Endothelial cell (in vitro differentiated cells): ENCODE measurements around the gene SERPINA3. TPM values are rescaled to one million over a fixed set of nuclear protein-coding genes. Genes with fewer than 3 reads are reported as not detected.
"Not testable (repeated sequence)": the region's sequence is repeated elsewhere in the genome, so short reads cannot be mapped to it uniquely, and the experiment has no call there.

Source experiments
- DNase-seq: peaks from one replicate; pipeline ENCODE4 v3.0.0; 2021; ENCODE audit warnings: low spot score
- H3K27ac Mint-ChIP-seq: one replicate; pipeline ENCODE4 v1.8.0; 2021; ENCODE audit warnings: mixed read lengths, inconsistent platforms; ENCODE audit not compliant: unreplicated experiment
- H3K27me3 Mint-ChIP-seq: one replicate; pipeline ENCODE4 v1.8.0; 2021; ENCODE audit warnings: mild to moderate bottlenecking, moderate library complexity, mixed read lengths, inconsistent platforms; ENCODE audit not compliant: unreplicated experiment
- H3K36me3 Mint-ChIP-seq: one replicate; pipeline ENCODE4 v1.8.0; 2021; ENCODE audit warnings: mild to moderate bottlenecking, low read depth, mixed read lengths, inconsistent platforms; ENCODE audit not compliant: unreplicated experiment
- H3K4me1 Mint-ChIP-seq: one replicate; pipeline ENCODE4 v1.8.0; 2021; ENCODE audit warnings: mild to moderate bottlenecking, mixed read lengths, inconsistent platforms; ENCODE audit not compliant: unreplicated experiment
- H3K4me3 Mint-ChIP-seq: one replicate; pipeline ENCODE4 v1.8.0; 2021; ENCODE audit warnings: mild to moderate bottlenecking, mixed read lengths, inconsistent platforms; ENCODE audit not compliant: unreplicated experiment
- H3K9me3 Mint-ChIP-seq: one replicate; pipeline ENCODE4 v1.8.0; 2021; ENCODE audit warnings: mixed read lengths, inconsistent platforms; ENCODE audit not compliant: unreplicated experiment
- total RNA-seq: library from RNA; stranded (reverse); fragmentation: NEBNext Ultra II Directional; extraction: Animal tissue kit (Norgen Biotek cat#: 25700); gene quantifications from one replicate; pipeline ENCODE4 v1.2.1, GENCODE V29; 2021; ENCODE audit not compliant: unreplicated experiment
- TF ChIP-seq, protein P1 (sequence below): fragments of 200-600 bp; sonication (generic); IDR thresholded peaks from one replicate; pipeline ENCODE4 v1.5.0; 2021; ENCODE audit warnings: antibody characterized with exemption; ENCODE audit not compliant: unreplicated experiment

SERPINA3 gene
- total RNA-seq, 1 donor from 2014 or later, result not detected

DNA sequence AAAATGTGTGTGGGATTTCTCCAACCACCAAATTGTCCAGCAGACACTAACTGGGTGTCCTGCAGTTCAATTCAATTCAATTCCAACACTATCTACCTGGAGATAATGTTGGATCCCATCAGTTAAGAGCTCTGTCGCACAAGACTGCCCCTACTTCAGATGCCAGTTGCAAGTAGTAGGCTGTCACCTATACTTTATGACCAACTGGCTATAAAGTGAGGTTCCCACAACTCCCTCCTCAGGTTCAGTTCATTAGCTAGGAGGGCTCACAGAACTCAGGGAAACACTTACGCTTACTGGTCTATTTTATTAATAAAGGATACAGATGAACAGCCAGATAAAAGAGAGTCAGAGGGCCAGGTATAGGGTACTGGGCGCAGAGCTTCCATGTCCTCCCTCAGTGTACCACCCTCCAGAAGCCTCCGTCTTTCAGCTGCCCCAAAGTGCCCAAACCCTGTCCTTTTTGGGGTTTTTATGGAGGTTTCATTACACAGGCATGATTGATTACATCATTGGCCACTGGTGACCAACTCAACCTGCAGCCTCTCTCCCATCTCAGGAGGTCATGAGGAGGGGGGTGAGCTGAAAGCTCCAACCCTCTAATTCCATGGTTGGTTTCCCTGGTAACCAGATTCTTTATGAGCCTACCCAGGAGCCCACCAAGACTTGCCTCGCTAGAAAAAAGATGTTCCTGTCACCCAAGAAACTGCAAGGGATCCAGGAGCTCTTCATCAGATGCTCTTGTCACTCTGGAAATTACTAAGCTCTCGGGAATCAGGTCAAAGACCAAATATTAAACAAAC is 38.5 kb upstream of the SERPINA3 start:
- H3K4me1 Mint-ChIP-seq, result no peaks in the 10 kb centered on the region
- DNase-seq, result no peak
- H3K27me3 Mint-ChIP-seq, result peaks cover 2% of the 10 kb centered on the region
- TF ChIP-seq, protein P1, sequence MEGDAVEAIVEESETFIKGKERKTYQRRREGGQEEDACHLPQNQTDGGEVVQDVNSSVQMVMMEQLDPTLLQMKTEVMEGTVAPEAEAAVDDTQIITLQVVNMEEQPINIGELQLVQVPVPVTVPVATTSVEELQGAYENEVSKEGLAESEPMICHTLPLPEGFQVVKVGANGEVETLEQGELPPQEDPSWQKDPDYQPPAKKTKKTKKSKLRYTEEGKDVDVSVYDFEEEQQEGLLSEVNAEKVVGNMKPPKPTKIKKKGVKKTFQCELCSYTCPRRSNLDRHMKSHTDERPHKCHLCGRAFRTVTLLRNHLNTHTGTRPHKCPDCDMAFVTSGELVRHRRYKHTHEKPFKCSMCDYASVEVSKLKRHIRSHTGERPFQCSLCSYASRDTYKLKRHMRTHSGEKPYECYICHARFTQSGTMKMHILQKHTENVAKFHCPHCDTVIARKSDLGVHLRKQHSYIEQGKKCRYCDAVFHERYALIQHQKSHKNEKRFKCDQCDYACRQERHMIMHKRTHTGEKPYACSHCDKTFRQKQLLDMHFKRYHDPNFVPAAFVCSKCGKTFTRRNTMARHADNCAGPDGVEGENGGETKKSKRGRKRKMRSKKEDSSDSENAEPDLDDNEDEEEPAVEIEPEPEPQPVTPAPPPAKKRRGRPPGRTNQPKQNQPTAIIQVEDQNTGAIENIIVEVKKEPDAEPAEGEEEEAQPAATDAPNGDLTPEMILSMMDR, result no peak
- no peak overlapping the region for H3K27ac Mint-ChIP-seq
- H3K36me3 Mint-ChIP-seq, result no peaks in the 10 kb centered on the region
- no peak overlapping the region for H3K4me3 Mint-ChIP-seq
- H3K9me3 Mint-ChIP-seq, result no peaks in the 10 kb centered on the region

DNA sequence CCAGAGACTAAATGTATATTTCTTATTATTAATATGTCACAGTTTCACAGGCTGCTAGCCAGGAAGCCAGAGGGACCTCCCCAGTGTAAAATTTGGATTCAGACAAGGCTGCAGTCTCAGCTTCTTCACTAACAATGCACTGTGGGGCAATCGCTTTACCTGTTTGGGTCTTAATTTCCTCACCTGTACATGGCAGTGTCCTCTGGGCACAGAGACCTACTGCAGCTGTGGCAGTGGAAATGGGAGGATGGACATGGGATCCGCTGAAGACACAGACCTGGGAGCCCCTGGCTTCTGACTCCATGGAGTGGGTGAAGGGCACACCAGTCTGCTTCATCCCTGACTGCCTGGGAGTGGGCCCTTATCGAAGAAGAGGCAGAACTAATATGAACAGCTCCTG is 37.9 kb upstream of the SERPINA3 start:
- TF ChIP-seq, protein P1, result no peak
- Mint-ChIP-seq H3K27ac (no peak overlapping the region), H3K4me1 (no peaks in the 10 kb centered on the region), H3K36me3 (peaks cover 3% of the 10 kb centered on the region), H3K4me3 (no peak overlapping the region), H3K9me3 (no peaks in the 10 kb centered on the region), H3K27me3 (peaks cover 2% of the 10 kb centered on the region)
- no peak for DNase-seq

DNA sequence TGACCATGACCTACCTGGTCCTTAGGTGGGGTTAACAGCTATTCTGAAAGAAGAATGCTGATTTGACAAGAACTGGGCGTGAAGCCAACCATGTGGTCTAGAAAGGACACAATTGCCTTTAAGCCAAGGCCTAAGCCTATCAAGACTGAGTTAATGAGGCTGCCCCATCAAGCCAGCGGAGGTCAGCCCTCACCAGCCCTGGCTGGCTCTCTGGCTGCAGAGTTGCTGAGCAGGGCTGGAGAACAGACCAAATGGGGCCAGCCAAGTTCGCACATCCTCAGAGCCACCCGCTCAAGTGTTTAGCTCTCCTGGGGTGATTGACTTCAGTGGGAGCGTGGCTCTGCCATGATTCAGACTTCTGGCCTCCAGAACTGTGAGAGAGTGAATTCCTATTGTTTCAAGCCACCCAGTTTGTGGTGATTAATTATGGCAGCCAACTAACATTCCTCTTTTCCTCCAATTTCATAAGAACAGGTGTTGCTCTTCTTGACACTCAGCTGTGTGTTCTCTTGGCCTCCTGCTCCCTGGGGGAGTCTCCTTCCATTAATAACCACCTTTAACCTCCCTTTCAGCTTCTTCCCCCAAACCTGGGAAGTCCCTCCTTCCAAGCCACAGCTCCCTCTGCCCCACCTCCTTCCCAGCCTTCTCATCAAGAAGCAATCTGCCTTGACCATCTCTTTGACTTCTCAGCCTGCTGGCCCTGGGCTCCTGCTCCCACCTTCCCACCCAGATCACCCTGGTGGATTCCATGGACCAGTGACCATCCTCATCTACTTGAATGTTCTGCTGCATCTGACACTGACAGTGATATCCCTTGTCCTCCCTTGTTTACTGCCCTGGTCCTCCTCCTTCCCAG is 36.2 kb upstream of the SERPINA3 start:
- peaks cover 3% of the 10 kb centered on the region for H3K36me3 Mint-ChIP-seq
- H3K27ac Mint-ChIP-seq, result no peak overlapping the region
- no peaks in the 10 kb centered on the region for H3K4me1 Mint-ChIP-seq
- no peak for DNase-seq
- TF ChIP-seq, protein P1, result no peak
- H3K4me3 Mint-ChIP-seq, result no peak overlapping the region
- no peaks in the 10 kb centered on the region for H3K9me3 Mint-ChIP-seq
- H3K27me3 Mint-ChIP-seq, result peaks cover 3% of the 10 kb centered on the region

DNA sequence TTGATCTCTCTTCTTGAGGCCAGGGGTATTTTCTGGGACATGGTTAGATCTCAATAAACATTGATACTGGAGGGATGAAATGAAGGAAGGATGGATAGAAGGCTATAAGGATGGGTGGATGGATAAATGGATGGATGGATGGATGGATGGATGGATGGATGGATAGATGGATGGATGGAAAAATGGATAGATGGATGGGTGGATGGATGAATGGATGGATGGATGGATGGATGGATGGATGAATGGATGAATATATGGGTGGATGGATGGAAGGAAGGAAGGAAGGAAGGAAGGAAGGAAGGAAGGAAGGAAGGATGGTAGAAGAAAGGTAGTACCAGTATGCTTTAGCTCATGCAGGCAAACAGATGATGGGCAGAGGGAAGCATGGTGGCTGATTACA is 34.7 kb upstream of the SERPINA3 start:
- not testable (repeated sequence) for H3K27me3 Mint-ChIP-seq, H3K9me3 Mint-ChIP-seq, H3K36me3 Mint-ChIP-seq, DNase-seq, H3K27ac Mint-ChIP-seq, H3K4me3 Mint-ChIP-seq, H3K4me1 Mint-ChIP-seq

DNA sequence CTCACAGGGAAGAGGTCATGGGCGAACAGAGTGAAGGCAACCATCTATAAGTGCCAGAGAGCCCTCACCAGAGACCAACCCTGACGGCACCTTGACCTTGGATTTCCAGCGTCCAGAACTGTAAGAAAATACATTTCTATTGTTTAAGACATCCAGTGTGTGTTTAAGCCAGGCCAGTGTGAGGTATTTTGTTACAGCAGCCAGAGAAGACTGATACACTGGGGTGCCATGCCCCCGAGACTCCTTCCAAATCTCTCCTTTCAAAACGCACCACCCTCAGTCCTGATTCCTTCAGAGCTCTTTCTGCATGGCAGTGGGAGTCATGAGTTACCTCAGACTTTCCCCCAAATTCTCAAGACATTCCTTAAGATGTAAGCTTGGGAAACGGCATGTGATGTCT is 33.5 kb upstream of the SERPINA3 start:
- peaks cover 6% of the 10 kb centered on the region for H3K27me3 Mint-ChIP-seq
- no peak for DNase-seq
- no peaks in the 10 kb centered on the region for H3K4me1 Mint-ChIP-seq
- TF ChIP-seq, protein P1, result no peak
- no peak overlapping the region for H3K27ac Mint-ChIP-seq
- H3K4me3 Mint-ChIP-seq, result no peak overlapping the region
- H3K9me3 Mint-ChIP-seq, result no peaks in the 10 kb centered on the region
- H3K36me3 Mint-ChIP-seq, result peaks cover 3% of the 10 kb centered on the region
